ENCODE data around the gene SH2D5.

DNA sequence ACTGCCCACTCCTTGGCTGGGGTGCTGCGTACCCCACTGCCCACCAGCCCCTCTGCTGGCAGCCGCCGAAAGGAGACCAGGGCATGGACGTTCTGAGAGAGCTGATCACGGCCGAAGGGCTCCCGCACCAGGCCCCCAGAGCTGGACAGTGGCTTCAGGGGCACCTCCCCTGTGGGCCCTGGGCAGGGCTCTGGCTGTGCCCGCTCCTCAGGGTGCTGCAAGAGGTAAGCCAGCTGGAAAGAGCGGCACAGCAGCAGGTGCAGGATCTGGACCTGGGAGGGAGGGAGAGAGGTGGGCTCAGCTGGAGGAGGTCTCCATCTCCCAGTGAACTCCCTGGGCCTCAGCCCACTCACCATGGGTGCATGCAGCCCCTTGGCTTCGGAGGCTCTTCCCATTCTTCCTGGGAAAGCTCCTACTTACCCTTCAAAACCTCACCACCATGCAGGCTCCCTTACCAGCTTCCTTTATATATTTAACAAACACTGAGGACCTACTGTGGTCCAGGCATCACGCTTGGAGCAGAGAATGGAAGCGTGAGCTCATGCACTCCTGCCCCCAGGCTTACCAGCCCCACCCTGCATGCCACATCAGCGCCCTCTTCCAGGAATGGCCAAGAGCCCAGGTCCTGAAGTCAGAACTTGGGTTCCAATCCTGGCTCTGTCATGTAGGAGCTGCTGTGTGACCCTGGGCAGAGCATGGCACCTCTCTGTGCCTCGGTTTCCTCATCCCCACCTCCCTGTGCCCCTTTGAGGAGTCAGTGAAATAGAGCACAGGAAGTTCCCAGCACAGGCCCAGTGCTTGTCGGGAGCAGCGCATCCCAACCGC is 7.9 kb downstream of the SH2D5 start:
- no peak for TF ChIP-seq KDM5A (IDR thresholded peaks at IDR 0.05)
- TF ChIP-seq, protein P1, sequence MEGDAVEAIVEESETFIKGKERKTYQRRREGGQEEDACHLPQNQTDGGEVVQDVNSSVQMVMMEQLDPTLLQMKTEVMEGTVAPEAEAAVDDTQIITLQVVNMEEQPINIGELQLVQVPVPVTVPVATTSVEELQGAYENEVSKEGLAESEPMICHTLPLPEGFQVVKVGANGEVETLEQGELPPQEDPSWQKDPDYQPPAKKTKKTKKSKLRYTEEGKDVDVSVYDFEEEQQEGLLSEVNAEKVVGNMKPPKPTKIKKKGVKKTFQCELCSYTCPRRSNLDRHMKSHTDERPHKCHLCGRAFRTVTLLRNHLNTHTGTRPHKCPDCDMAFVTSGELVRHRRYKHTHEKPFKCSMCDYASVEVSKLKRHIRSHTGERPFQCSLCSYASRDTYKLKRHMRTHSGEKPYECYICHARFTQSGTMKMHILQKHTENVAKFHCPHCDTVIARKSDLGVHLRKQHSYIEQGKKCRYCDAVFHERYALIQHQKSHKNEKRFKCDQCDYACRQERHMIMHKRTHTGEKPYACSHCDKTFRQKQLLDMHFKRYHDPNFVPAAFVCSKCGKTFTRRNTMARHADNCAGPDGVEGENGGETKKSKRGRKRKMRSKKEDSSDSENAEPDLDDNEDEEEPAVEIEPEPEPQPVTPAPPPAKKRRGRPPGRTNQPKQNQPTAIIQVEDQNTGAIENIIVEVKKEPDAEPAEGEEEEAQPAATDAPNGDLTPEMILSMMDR (IDR thresholded peaks at IDR 0.05): no peak
- no peak for TF ChIP-seq SREBF2 (IDR thresholded peaks at IDR 0.05)
- no peak for TF ChIP-seq EP300 (IDR thresholded peaks at IDR 0.05)
- no peak for TF ChIP-seq POLR2A (IDR thresholded peaks at IDR 0.05; ENCODE audit: low read length)
- TF ChIP-seq, protein P2, sequence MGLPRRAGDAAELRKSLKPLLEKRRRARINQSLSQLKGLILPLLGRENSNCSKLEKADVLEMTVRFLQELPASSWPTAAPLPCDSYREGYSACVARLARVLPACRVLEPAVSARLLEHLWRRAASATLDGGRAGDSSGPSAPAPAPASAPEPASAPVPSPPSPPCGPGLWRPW (IDR thresholded peaks at IDR 0.05): no peak

All from A549 (cell line).